HG02981 (cell line): ENCODE results near the gene TRIM26.

Source experiments
- ATAC-seq: cut with Tn5 transposase; IDR thresholded peaks from one replicate; pipeline ENCODE4 v1.9.1; 2021; ENCODE audit warnings: mild to moderate bottlenecking, moderate library complexity; ENCODE audit not compliant: unreplicated experiment

TRIM26 gene

GRCh38 chr6:30211899-30212298 lies 1.3 kb downstream of the TRIM26 start:
- ATAC-seq, result no peak

- no peak for ATAC-seq
These were observed 1.9 kb downstream of the TRIM26 start for GRCh38 chr6:30211306-30211705.

GRCh38 chr6:30207619-30208295 lies 5.4 kb downstream of the TRIM26 start:
- no peak for ATAC-seq

- no peak for ATAC-seq
These were observed 6.2 kb downstream of the TRIM26 start for GRCh38 chr6:30206799-30207618.

GRCh38 chr6:30206152-30206551 lies 7.1 kb downstream of the TRIM26 start:
- no peak for ATAC-seq

- ATAC-seq, result no peak
These were observed 9.1 kb downstream of the TRIM26 start for GRCh38 chr6:30204116-30204515.

GRCh38 chr6:30202366-30202765 lies 10.8 kb downstream of the TRIM26 start:
- no peak for ATAC-seq

- no peak for ATAC-seq
These were observed 12.5 kb downstream of the TRIM26 start for GRCh38 chr6:30200551-30201281.

- ATAC-seq, result no peak
These were observed 14.8 kb downstream of the TRIM26 start for GRCh38 chr6:30198166-30199084.

- ATAC-seq, result no peak
These were observed 16.8 kb downstream of the TRIM26 start for GRCh38 chr6:30196376-30196775.

- ATAC-seq, result no peak
These were observed 17.3 kb downstream of the TRIM26 start for GRCh38 chr6:30195951-30196350.

- no peak for ATAC-seq
These were observed 18.2 kb downstream of the TRIM26 start for GRCh38 chr6:30194797-30195690.

- no peak for ATAC-seq
These were observed 21.1 kb downstream of the TRIM26 start for GRCh38 chr6:30192076-30192475.

GRCh38 chr6:30188541-30188940 lies 24.7 kb downstream of the TRIM26 start:
- ATAC-seq, result no peak

- no peak for ATAC-seq
These were observed 27.2 kb downstream of the TRIM26 start for GRCh38 chr6:30185846-30186484.

GRCh38 chr6:30184417-30185031 lies 28.7 kb downstream of the TRIM26 start:
- no peak for ATAC-seq

GRCh38 chr6:30180145-30180544 lies 33.1 kb downstream of the TRIM26 start:
- ATAC-seq, result no peak

- ATAC-seq, result no peak
These were observed 34.4 kb downstream of the TRIM26 start for GRCh38 chr6:30178837-30179236.

GRCh38 chr6:30175765-30176164 lies 37.4 kb downstream of the TRIM26 start:
- ATAC-seq, result no peak
